IPS-18a (cell line): ENCODE data around the gene CELSR1.
"Not testable (repeated sequence)": the region's sequence is repeated elsewhere in the genome, so short reads cannot be mapped to it uniquely, and the experiment has no call there.

Experiments
- H3K27ac ChIP-seq: one replicate; pipeline ENCODE4 v1.5.1; 2013; ENCODE audit warnings: low read length
- H3K27me3 ChIP-seq: one replicate; pipeline ENCODE4 v1.6.1; 2013; ENCODE audit warnings: mild to moderate bottlenecking, low read length; ENCODE audit not compliant: control insufficient read depth, insufficient read depth
- H3K36me3 ChIP-seq: one replicate; pipeline ENCODE4 v1.6.1; 2013; ENCODE audit warnings: low read depth, low read length; ENCODE audit not compliant: control insufficient read depth
- H3K4me1 ChIP-seq: one replicate; pipeline ENCODE4 v1.6.1; 2013; ENCODE audit warnings: low read depth, low read length; ENCODE audit not compliant: control insufficient read depth
- H3K4me3 ChIP-seq: one replicate; pipeline ENCODE4 v1.5.1; 2013; ENCODE audit warnings: low read length
- H3K9ac ChIP-seq: one replicate; pipeline ENCODE4 v1.6.1; 2013; ENCODE audit warnings: mild to moderate bottlenecking, low read length, moderate library complexity
- H3K9me3 ChIP-seq: one replicate; pipeline ENCODE4 v1.6.1; 2013; ENCODE audit warnings: low read depth, low read length; ENCODE audit not compliant: control insufficient read depth

Gene CELSR1

DNA sequence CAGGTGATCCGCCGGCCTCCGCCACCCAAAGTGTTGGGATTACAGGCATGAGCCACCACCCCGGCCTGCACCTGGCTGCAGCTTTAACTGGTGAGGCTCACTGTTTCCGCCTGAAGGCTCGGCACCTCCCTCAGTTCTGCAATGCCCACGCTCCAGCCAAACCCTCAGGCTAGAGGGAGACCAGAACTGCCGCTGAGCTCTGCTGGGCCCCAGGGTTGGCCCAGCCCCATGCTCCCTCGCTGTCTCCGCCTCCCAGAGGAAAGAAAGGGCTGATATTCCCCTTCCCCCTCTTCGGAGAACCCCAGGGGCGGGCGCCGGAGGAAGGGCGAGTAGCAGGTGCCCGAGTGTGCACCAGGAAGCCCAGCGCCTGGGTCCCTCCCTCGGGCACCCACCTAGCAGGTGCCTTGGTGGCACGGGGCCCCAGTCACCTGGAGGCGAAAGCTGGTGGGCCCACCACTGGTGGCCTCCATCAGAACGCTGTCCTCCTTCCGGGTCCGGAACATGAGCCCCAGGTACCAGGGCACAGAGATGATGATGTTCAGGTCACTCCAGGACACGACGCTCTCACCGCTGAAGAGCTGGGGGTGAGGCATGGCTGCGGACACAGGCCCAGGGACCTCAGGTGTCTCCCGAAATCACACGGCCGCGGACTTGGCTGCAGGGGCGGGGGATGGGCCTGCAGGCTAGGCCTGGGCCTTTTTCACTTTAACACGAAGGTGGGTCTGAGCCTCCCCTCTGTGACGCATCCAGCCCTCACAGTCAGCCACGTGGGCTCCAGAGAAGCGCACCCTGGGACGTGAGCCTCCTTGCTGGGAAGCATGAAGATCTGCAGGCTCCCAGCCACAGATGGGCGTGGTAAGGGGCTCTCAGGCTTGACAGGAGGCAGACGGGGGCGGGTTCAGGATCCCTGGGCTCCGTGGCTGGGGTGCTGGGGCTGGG, 128.6 kb downstream of the CELSR1 start:
- Histone ChIP-seq H3K27me3 (no peaks in the 10 kb centered on the region), H3K36me3 (no peaks in the 10 kb centered on the region), H3K4me3 (no peak overlapping the region), H3K27ac (no peak overlapping the region), H3K9me3 (no peaks in the 10 kb centered on the region), H3K4me1 (no peaks in the 10 kb centered on the region), H3K9ac (no peak overlapping the region)

DNA sequence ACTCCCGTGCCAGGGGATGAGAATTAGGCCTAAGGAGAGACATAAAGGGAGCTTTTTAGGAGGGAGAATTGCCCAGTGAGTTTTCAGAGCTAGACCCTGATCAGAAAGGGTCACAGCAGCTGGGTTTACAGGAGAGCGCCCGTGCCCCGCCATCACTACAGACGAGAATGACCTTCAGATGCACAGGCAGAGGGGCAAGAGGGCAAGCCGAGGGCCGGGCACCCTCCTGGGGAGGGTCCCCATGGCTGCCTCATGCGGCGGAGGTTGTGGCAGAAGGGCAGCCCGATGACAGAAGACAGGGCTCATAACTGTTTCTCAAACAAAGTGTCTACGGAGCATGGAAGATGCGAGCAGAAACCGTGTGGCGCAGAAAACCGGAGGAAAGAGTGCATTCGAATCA, 129.7 kb downstream of the CELSR1 start:
- Histone ChIP-seq H3K4me1 (no peaks in the 10 kb centered on the region), H3K27ac (no peak overlapping the region), H3K9ac (no peak overlapping the region), H3K27me3 (no peaks in the 10 kb centered on the region), H3K9me3 (no peaks in the 10 kb centered on the region), H3K4me3 (no peak overlapping the region), H3K36me3 (no peaks in the 10 kb centered on the region)

DNA sequence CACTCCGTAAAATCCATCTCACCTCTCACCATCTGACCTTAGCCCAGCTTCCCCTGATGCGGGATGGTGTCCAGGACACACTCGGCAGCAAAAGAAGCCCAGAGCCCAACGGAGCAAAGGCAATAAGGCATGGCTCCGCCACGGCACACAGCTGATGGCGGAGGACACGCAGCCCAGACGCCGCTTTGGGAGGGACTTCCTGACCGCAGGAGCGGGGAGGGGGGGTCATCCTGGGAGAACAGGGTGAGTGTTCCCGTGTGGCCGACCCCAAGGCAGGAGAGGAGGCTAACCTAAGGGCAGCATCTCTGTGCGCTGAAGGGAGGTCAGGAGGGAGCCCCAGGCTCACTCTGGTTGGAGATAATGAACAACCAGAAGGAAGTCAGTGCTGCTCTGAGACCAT, 130.6 kb downstream of the CELSR1 start:
- no peak overlapping the region for H3K9ac ChIP-seq
- H3K36me3 ChIP-seq, result no peaks in the 10 kb centered on the region
- no peaks in the 10 kb centered on the region for H3K4me1 ChIP-seq
- H3K27me3 ChIP-seq, result no peaks in the 10 kb centered on the region
- H3K4me3 ChIP-seq, result no peak overlapping the region
- no peak overlapping the region for H3K27ac ChIP-seq
- no peaks in the 10 kb centered on the region for H3K9me3 ChIP-seq

DNA sequence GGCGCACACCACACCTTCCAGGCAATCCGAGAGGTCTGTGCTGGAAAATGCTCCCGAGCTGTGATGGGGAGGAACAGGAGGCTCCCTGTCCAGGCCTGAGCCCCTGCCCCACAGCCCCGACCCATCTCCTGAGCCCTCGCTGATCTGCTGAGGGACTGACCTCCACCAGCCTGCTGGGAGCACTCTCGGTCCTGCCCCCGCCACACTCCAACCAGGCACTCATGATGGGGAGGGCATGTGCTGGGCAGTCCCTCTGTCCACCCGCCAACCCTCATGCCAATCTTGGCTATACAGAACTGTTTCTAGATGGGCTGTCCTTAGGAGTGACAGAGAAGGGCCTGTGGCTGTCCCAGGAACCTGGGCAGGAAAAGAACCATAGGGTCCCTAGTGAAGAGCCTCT, 131.1 kb downstream of the CELSR1 start:
- Histone ChIP-seq H3K27me3 (no peaks in the 10 kb centered on the region), H3K4me3 (no peak overlapping the region), H3K9me3 (no peaks in the 10 kb centered on the region), H3K4me1 (no peaks in the 10 kb centered on the region), H3K36me3 (no peaks in the 10 kb centered on the region), H3K9ac (no peak overlapping the region), H3K27ac (no peak overlapping the region)

DNA sequence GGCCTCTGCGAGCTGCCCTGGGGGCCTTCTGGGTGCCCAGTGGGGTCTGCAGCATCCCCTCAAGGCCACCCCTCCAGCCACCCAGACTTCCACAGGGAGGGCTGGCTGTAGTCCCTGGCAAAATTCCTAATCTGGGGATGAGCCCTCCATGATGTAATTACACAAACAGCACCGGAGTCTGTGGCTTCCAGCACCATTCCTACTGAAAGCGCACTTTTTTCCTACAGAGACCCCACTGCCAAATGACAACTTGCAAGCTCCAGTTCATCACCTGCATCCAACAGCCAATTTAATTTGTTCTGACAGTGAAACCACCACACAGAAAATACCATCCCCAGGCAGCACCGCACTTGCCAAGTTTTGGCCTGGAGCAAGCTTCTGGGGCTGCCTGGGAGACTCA, 131.5 kb downstream of the CELSR1 start:
- Histone ChIP-seq H3K9ac (no peak overlapping the region), H3K9me3 (no peaks in the 10 kb centered on the region), H3K36me3 (no peaks in the 10 kb centered on the region), H3K4me3 (no peak overlapping the region), H3K4me1 (no peaks in the 10 kb centered on the region), H3K27ac (no peak overlapping the region), H3K27me3 (no peaks in the 10 kb centered on the region)

DNA sequence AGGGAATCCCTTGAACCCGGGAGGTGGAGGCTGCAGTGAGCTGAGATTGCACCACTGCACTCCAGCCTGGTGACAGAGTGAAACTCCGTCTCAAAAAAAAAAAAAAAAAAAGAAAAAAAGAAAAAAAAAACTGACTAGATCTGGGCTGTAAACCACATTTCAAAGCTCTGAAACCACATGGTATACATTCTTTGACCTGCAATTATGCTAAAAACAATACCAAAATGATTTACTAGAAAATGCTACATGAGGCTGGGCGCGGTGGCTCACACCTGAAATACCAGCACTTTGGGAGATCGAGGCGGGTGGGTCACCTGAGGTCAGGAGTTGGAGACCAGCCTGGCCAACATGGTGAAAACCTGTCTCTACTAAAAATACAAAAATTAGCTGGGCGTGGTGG, 133.5 kb downstream of the CELSR1 start:
- H3K4me1 ChIP-seq, H3K27me3 ChIP-seq: not testable (repeated sequence)

DNA sequence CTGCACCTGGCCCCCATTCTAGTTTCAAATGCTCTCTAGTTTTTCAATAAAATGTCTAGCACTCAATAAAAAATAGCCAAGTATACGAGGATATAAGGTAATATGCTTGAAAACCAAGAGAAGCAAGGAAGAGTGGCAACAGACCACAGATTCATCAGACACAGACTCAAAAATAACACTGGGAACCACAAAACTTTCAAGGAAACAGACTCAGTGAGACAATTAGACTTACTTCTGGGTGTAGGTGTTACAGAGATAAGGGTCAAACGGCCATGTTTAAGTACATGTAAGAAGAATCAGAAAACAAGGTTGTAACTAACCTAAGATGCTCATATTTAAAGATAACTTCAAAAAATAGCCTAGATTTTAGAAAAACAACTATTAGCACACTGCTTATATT, 134.9 kb downstream of the CELSR1 start:
- Histone ChIP-seq H3K4me3 (no peak overlapping the region), H3K36me3 (no peaks in the 10 kb centered on the region), H3K9me3 (no peaks in the 10 kb centered on the region), H3K4me1 (no peaks in the 10 kb centered on the region), H3K27me3 (no peaks in the 10 kb centered on the region), H3K9ac (no peak overlapping the region), H3K27ac (no peak overlapping the region)

More for the DNA sequence above, 133.5 kb downstream of the CELSR1 start:
- H3K9ac ChIP-seq, H3K27ac ChIP-seq, H3K36me3 ChIP-seq, H3K4me3 ChIP-seq, H3K9me3 ChIP-seq: not testable (repeated sequence)

DNA sequence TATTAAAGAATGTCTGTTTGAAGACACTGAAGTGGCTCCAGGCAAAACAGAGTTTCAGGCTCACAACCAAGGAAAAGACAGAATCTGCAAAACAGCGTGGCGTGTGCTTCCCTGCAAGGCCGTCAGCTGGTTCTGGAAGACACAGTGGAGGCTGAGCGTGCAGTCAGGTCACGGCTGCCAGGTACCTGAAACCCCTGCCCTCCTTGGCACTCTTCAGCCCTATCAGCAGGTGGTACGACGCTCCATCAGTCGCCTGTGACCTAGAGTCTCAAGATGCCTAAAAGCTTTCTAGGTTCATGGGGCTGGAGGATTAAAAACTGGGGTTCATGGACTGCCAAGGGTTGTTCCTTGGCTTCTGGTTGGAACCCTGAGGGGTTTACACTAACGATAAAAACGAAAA, 136.1 kb downstream of the CELSR1 start:
- Histone ChIP-seq H3K9me3 (no peaks in the 10 kb centered on the region), H3K36me3 (no peaks in the 10 kb centered on the region), H3K27me3 (no peaks in the 10 kb centered on the region), H3K9ac (no peak overlapping the region), H3K4me1 (no peaks in the 10 kb centered on the region), H3K27ac (no peak overlapping the region), H3K4me3 (no peak overlapping the region)

DNA sequence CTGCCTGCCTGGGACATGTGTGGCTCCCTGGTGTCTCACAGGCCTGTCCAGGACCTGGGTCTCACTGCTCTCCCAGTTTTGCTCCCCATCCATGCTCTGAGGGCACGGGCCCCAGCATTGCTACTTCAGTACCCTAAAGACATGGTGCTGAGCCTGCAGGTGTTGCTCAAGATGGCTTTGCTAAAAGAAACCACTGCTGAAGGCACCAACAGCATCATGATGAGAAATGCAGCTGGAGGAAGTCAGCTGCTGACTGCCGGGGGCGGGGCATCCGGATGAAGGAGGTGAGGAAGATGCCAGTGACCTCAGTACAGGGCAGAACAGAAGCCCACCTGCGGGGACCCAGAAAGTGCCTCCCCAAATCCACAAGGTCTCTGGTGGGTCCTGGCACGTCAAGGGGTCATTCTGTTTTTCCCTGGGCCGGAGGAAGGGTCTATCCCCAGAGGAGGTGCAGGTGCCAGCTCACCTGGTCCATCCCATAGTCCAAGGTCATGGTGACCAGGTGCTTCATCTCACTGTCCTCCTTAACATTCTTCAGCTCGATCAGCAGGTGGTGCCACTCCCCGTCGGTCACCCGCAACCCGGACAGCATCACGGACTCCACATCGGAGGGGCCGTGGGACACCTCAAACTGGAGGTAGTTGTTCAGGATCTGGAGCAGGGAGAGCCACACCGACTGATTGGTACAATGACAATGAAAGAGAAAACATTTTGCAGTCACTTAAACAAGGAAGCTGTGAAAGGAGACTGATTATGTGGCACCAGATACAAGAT, 138.0 kb downstream of the CELSR1 start:
- Histone ChIP-seq H3K4me1 (no peaks in the 10 kb centered on the region), H3K9ac (no peak overlapping the region), H3K9me3 (no peaks in the 10 kb centered on the region), H3K27me3 (no peaks in the 10 kb centered on the region), H3K4me3 (no peak overlapping the region), H3K36me3 (no peaks in the 10 kb centered on the region), H3K27ac (no peak overlapping the region)

DNA sequence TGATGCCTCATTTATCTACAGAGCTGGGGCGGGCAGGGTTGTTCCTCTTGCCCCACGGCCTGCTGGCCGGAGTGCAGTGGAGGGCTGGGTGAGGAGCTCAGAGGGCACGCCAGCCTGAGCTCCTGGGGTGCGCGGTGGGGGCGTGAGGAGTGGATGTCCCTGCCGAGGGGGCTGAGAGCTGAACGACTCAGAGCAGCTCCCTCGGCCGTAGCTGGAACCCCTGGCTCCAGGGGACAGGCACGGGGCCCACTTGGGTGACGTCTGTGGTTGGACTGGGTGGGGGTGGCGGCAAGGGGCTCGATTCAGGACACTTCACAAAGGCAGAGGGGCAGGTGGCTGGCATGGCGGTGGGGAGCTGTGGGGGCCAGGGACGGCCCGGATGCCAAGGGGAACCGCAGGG, 139.5 kb downstream of the CELSR1 start:
- no peak overlapping the region for H3K4me3 ChIP-seq
- no peaks in the 10 kb centered on the region for H3K4me1 ChIP-seq
- H3K27me3 ChIP-seq, result no peaks in the 10 kb centered on the region
- H3K36me3 ChIP-seq, result no peaks in the 10 kb centered on the region
- no peaks in the 10 kb centered on the region for H3K9me3 ChIP-seq
- no peak overlapping the region for H3K27ac ChIP-seq
- H3K9ac ChIP-seq, result no peak overlapping the region

DNA sequence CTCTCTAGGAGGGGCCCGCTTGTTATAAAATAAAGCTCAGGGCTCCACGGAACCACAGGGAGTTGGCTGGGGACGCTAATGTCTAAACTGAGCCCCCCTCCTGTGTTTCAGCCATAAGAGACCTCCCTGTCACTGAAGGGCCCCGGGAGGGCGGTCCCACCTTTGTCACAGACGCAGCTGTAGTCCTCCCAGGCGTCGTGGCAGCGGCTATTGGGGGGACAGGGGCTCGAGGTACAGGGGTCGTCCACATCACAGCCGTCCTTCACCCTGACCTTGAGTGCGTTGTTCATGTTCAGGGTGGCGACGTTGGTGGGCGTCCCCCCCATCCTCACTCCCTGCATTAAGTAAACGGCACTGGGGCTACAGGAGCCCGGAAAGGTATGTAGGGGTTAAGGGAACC, 139.9 kb downstream of the CELSR1 start:
- Histone ChIP-seq H3K36me3 (no peaks in the 10 kb centered on the region), H3K27me3 (no peaks in the 10 kb centered on the region), H3K4me1 (no peaks in the 10 kb centered on the region), H3K27ac (no peak overlapping the region), H3K9me3 (no peaks in the 10 kb centered on the region), H3K9ac (no peak overlapping the region), H3K4me3 (no peak overlapping the region)

DNA sequence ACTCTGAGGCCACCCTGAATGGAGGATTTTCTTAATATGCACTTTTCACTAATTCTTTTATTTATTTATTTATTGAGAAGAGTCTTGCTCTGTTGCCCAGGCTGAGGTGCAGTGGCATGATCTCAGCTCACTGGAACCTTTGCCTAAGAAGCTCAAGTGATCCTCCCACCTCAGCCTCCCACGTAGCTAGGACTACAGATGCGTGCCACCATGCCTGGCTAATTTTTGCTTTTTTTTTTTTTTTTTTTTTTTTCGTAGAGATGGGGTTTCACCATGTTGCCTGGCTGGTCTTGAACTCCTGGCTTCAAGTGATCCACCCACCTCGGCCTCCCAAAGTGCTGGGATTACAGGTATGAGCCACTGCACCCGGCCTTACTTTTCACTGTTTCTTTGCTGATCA, 140.4 kb downstream of the CELSR1 start:
- not testable (repeated sequence) for H3K27ac ChIP-seq, H3K4me1 ChIP-seq, H3K27me3 ChIP-seq, H3K9ac ChIP-seq, H3K4me3 ChIP-seq, H3K9me3 ChIP-seq, H3K36me3 ChIP-seq
